Uterus (tissue), 4 donors: ENCODE measurements around the gene FRMD4B. TPM values are rescaled to one million over a fixed set of nuclear protein-coding genes. Genes with fewer than 3 reads are reported as not detected.

ENCODE experiments used
- DNase-seq, 2 donors: peaks; one replicate each; pipeline ENCODE4 v3.0.0-alpha.2; 2019 to 2020
- H3K27ac ChIP-seq, 2 donors: fragments of 200-600 bp; sonication (generic); 1 replicate in 1 of 2; 2 replicates in 1 of 2; pipeline ENCODE4 v1.5.1; 2016 to 2018
- H3K27me3 ChIP-seq, 2 donors: fragments of 200-600 bp; sonication (generic); one replicate each; pipeline ENCODE4 v1.5.1; 2018 to 2019; ENCODE audit warnings: control low read depth in 1 of 2
- H3K36me3 ChIP-seq, 2 donors: fragments of 200-600 bp; sonication (generic); one replicate each; pipeline ENCODE4 v1.5.1; 2019; ENCODE audit warnings: control low read depth in 1 of 2
- H3K4me1 ChIP-seq, 2 donors: fragments of 200-600 bp; sonication (generic); one replicate each; pipeline ENCODE4 v1.5.1; 2018 to 2019; ENCODE audit warnings: control low read depth in 1 of 2
- H3K4me3 ChIP-seq, 2 donors: fragments of 200-600 bp; sonication (generic); 1 replicate in 1 of 2; 2 replicates in 1 of 2; pipeline ENCODE4 v1.5.1; 2018 to 2019; ENCODE audit warnings: mild to moderate bottlenecking in 1 of 2
- H3K9me3 ChIP-seq, 2 donors: fragments of 200-600 bp; sonication (generic); one replicate each; pipeline ENCODE4 v1.5.1; 2019; ENCODE audit warnings: control low read depth in 1 of 2
- CTCF ChIP-seq, 4 experiments: fragments of 200-600 bp in 2 of 4; fragments of 450-650 bp in 2 of 4; sonication (generic) in 2 of 4; IDR thresholded peaks; one replicate each; pipeline ENCODE4 v1.5.1; 2016 to 2019; ENCODE audit warnings: antibody characterized with exemption in 4 of 4, mild to moderate bottlenecking in 2 of 4, moderate library complexity in 1 of 4
- POLR2A ChIP-seq, 2 donors: fragments of 450-650 bp; IDR thresholded peaks; one replicate each; pipeline ENCODE4 v1.6.1; 2016; ENCODE audit warnings: antibody characterized with exemption in 2 of 2, mild to moderate bottlenecking in 1 of 2, moderate library complexity in 1 of 2
- intact Hi-C: fragments of 100-400 bp; cut with DNase I; formaldehyde crosslinking; loops from one replicate; pipeline ENCODE4 v1.15.1; 2023; ENCODE audit warnings: low total_unique reads
- total RNA-seq, 4 donors: library from RNA; depleted of rRNA in 3 of 4; stranded (reverse); fragments of >200 nt in 3 of 4; gene quantifications; one replicate each; pipeline versions ENCODE4 v1.1.0 to v1.2.4, GENCODE V29; 2014 to 2023
- donor health status: DM: yes; HTN: yes; CAD: no.

Gene FRMD4B
- total RNA-seq, 4 donors from 2014 or later = 9.4 to 87.0 (median 23.6) TPM

GRCh38 chr3:69320871-69321271 lies 65.0 kb downstream of the FRMD4B start:
- intact Hi-C loops = no loop called here
- no peaks in the 10 kb centered on the region for H3K4me1 ChIP-seq
- peak overlapping the region in 1 of 2 donors; percentile 37 for H3K27ac ChIP-seq
- TF ChIP-seq POLR2A (IDR thresholded peaks at IDR 0.05) (no peak), CTCF (IDR thresholded peaks at IDR 0.05) (no peak)
- no peak for DNase-seq
- H3K27me3 ChIP-seq = no peaks in the 10 kb centered on the region
- H3K36me3 ChIP-seq = no peaks in the 10 kb centered on the region
- no peak overlapping the region for H3K4me3 ChIP-seq
- H3K9me3 ChIP-seq = no peaks in the 10 kb centered on the region

GRCh38 chr3:69319652-69320051 lies 66.2 kb downstream of the FRMD4B start:
- H3K4me3 ChIP-seq = no peak overlapping the region
- no peaks in the 10 kb centered on the region for H3K4me1 ChIP-seq
- DNase-seq = no peak
- no peak for TF ChIP-seq CTCF (IDR thresholded peaks at IDR 0.05)
- no peak for TF ChIP-seq POLR2A (IDR thresholded peaks at IDR 0.05)
- intact Hi-C loops = no loop called here
- H3K27me3 ChIP-seq = no peaks in the 10 kb centered on the region
- H3K9me3 ChIP-seq = no peaks in the 10 kb centered on the region
- H3K36me3 ChIP-seq = no peaks in the 10 kb centered on the region
- no peak overlapping the region for H3K27ac ChIP-seq

- TF ChIP-seq POLR2A (IDR thresholded peaks at IDR 0.05) (no peak), CTCF (IDR thresholded peaks at IDR 0.05) (no peak)
- H3K4me1 ChIP-seq = no peaks in the 10 kb centered on the region
- H3K36me3 ChIP-seq = no peaks in the 10 kb centered on the region
- no peak overlapping the region for H3K4me3 ChIP-seq
- H3K27me3 ChIP-seq = no peaks in the 10 kb centered on the region
- no peaks in the 10 kb centered on the region for H3K9me3 ChIP-seq
- H3K27ac ChIP-seq = no peak overlapping the region
- DNase-seq = no peak
- intact Hi-C loops = no loop called here
These were observed 67.5 kb downstream of the FRMD4B start for GRCh38 chr3:69318410-69318809.

GRCh38 chr3:69313251-69313650 lies 72.6 kb downstream of the FRMD4B start:
- Histone ChIP-seq H3K27me3 (no peaks in the 10 kb centered on the region), H3K4me1 (no peaks in the 10 kb centered on the region), H3K9me3 (no peaks in the 10 kb centered on the region), H3K4me3 (no peak overlapping the region), H3K27ac (no peak overlapping the region), H3K36me3 (no peaks in the 10 kb centered on the region)
- TF ChIP-seq CTCF (IDR thresholded peaks at IDR 0.05) = no peak
- no peak for DNase-seq
- intact Hi-C loops = no loop called here

GRCh38 chr3:69309814-69310213 lies 76.1 kb downstream of the FRMD4B start:
- no peaks in the 10 kb centered on the region for H3K4me1 ChIP-seq
- intact Hi-C loops = no loop called here
- H3K27me3 ChIP-seq = no peaks in the 10 kb centered on the region
- H3K4me3 ChIP-seq = no peak overlapping the region
- H3K27ac ChIP-seq = no peak overlapping the region
- no peak for DNase-seq
- no peaks in the 10 kb centered on the region for H3K9me3 ChIP-seq
- peak in 2 of 4 experiments; percentile 42 to 47 for TF ChIP-seq CTCF (IDR thresholded peaks at IDR 0.05)
- TF ChIP-seq POLR2A (IDR thresholded peaks at IDR 0.05) = no peak
- H3K36me3 ChIP-seq = no peaks in the 10 kb centered on the region
